ENCODE results near the gene ZNF728.
"Not testable (repeated sequence)": the region's sequence is repeated elsewhere in the genome, so short reads cannot be mapped to it uniquely, and the experiment has no call there.

The ZNF728 gene

DNA sequence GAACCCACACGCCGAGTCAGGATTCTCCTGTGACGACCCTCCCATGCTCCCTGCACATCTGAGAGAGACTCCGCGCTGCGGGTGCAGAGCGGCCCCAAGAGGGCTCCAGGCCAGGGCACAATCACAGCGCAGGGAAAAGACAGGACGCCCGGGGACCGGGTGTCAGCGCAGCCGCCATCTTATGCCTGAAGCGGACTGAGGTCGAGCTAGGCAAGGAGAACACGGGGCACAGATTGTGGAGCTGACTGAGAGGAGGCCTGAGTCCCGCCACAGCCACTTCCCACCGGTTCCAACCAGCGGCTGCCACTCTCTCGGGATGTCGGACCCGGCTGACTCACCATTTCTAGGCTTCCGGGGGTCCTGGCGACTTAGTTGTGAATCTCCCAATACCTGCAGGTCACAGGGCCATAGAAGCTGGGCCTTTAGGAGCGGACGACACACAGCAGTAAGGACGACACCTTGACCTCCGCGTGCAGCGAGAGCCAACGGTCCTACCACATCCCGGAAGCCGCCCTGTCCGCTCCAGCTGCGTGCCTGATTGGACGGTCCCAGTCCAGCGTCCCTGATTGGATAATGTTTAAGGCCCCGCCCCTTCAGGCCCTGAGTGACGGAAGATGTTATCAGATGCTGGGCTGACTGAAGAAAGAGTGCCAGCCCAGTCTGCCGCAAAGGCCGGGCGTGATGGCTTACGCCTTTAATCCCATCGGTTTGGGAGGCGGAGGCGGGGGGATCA lies at the start of gene ZNF728:
Gene ZNF728 (minus strand): TSS at position 487 of the 733 bp plus-strand sequence. CDS start 146 bp downstream, at position 341.
- no peak for FAIRE-seq

GRCh38 chr19:23052349-23052748 lies 49.4 kb upstream of the ZNF728 start:
- FAIRE-seq: no peak

DNA sequence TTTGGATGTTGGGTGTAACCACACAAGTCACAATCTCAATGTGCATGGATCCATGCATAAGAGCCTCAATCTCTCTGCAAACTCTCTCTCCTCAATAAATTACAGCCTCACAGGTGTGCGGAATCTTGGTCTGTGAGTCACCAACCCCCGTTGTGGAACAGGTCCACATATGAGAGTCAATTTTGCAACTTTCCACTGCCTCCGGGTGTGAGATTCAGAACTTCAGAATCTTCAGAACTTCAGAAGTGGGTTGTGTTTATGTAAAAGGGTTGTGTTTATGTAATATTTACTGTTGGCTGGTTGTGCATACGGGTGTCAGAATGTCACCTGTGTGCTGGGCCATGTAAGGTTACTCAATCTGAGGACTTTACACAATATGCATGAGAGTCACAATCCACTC lies 46.3 kb upstream of the ZNF728 start:
- FAIRE-seq: no peak

DNA sequence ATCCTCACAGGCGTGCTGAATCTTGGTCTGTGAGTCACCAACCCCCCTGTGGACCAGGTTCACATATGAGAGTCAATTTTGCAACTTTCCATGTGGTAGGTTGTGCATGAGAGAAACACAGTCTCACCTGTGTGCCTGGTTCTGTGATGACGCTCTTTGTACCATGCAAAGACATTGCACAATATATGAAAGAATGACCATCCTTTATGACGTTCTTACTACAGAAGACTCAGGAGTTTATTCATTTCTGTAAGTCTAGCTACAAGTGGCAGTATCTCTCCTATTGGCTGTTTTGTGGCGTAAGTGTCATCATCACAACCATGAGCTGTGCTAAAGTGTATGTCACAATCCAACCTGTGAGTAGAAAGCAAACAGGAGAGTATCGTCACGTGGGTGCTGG lies 43.8 kb upstream of the ZNF728 start:
- FAIRE-seq: no peak

DNA sequence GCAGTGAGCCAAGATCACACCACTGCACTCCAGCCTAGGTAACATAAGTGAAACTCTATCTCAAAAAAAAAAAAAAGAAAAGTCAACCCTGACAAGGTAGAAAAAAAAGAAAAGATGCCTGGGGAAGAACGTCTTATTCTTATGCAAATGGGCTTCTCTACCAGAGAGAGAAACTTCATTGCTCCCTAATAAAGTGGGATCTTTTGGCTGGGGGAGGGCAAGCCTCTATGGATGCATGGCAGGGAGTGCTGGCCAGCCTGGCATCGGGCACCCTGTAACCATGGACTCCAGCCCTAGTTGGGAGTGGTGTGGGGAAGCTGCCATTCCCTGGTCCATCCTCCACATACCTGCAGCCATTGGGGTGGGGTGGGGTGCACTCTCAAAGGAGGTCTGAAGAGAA lies 30.7 kb upstream of the ZNF728 start:
- no peak for FAIRE-seq

- no peak for FAIRE-seq
Observed at GRCh38 chr19:23015660-23016059, 12.7 kb upstream of the ZNF728 start.

DNA sequence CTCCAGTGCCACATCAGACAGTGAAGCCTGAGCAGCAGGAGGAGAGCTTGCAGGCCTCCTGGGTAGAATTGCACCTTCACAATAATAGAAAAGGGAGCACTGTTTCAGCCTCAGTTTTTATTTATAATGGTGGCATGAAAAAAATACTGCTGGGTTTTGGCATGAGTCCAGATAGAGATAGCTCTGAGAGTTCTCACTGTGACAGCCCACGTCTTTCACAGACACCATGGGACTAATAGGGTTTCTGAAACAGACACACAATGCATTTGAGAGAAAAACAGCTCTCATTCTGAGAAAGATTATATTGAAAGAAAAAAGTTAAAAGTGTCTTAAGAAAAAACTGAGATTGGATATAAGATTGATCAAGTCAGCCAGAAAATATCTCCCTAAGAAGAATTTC lies 8.0 kb downstream of the ZNF728 start:
- FAIRE-seq: not testable (repeated sequence)

DNA sequence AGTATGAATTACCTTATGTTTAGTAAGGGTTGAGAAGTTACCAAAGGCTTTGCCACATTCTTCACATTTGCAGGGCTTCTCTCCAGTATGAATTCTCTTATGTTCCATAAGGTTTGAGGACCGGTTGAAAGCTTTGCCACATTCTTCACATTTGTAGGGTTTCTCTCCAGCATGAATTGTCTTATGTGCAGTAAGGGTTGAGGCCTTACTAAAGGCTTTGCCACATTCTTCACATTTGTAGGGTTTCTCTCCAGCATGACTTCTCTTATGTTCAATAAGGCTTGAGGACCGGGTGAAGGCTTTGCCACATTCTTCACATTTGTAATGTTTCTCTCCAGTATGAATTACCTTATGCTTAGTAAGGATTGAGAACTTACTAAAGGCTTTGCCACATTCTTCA lies 26.7 kb downstream of the ZNF728 start:
- FAIRE-seq: no peak

GRCh38 chr19:22975546-22976136 lies 27.3 kb downstream of the ZNF728 start:
- not testable (repeated sequence) for FAIRE-seq

DNA sequence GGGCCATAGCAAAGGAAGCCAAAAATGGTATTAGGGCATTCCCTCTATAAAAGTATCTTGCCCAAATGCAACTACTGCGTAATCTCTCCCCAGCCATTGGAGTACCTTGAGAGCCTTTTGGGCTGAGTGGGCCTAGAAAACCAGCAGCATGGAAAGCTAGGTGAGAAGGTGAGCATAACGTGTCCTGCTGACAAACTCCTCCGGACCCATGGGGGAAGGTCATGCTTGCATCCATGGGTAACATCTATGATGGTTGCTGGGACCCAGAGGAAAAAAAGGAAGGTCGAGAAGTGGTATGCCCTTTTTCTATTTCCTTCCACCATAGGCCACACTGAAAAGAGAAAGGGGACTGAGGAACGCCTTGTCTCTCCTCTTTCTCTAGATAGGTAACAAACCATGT lies 57.4 kb downstream of the ZNF728 start:
- no peak for FAIRE-seq

DNA sequence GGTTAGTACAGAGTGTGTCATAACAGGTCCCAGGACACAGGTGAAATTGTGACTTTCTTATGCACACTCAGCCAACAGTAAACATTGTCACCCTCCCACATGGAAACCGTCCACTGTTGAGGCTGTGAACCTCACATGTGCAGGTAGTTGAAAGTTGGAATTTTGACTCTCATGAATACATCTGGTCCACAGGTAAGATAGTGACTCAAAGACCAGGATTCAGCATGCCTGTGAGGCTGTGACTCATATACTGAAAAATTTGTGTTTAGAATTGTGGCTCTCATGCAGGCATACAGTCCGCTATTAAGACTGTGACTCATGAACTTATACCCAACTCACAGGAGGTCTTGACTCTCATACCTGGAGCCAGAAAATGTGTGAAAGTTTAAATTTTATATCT lies 67.8 kb downstream of the ZNF728 start:
- FAIRE-seq: no peak

- FAIRE-seq: not testable (repeated sequence)
Observed at GRCh38 chr19:22927576-22927975, 75.4 kb downstream of the ZNF728 start.

DNA sequence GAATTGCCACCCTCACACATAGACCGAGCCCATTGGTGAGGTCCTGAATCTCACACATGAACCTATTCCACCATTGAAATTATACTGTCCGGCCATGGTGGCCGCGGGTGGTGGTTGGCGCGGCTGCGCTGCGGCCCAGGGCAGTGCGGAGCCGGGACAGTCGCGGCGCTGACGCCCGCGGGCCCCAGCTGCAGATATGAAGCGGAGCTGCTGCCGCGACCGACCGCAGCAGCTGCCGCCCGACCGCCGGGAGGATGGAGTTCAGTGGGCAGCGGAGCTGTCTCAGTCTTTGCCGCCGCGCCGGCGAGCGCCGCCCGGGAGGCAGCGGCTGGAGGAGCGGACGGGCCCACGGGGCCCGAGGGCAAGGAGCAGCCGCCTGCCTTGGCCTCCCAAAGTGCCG lies 77.8 kb downstream of the ZNF728 start:
- FAIRE-seq: not testable (repeated sequence)

All from endometrium (tissue), 2 donors.